Endothelial cell (in vitro differentiated cells): ENCODE results near the gene LRBA. TPM values are rescaled to one million over a fixed set of nuclear protein-coding genes. Genes with fewer than 3 reads are reported as not detected.

Experiments used
- DNase-seq: peaks from one replicate; pipeline ENCODE4 v3.0.0; 2021; ENCODE audit warnings: low spot score
- H3K27ac Mint-ChIP-seq: one replicate; pipeline ENCODE4 v1.8.0; 2021; ENCODE audit warnings: mixed read lengths, inconsistent platforms; ENCODE audit not compliant: unreplicated experiment
- H3K27me3 Mint-ChIP-seq: one replicate; pipeline ENCODE4 v1.8.0; 2021; ENCODE audit warnings: mild to moderate bottlenecking, moderate library complexity, mixed read lengths, inconsistent platforms; ENCODE audit not compliant: unreplicated experiment
- H3K36me3 Mint-ChIP-seq: one replicate; pipeline ENCODE4 v1.8.0; 2021; ENCODE audit warnings: mild to moderate bottlenecking, low read depth, mixed read lengths, inconsistent platforms; ENCODE audit not compliant: unreplicated experiment
- H3K4me1 Mint-ChIP-seq: one replicate; pipeline ENCODE4 v1.8.0; 2021; ENCODE audit warnings: mild to moderate bottlenecking, mixed read lengths, inconsistent platforms; ENCODE audit not compliant: unreplicated experiment
- H3K4me3 Mint-ChIP-seq: one replicate; pipeline ENCODE4 v1.8.0; 2021; ENCODE audit warnings: mild to moderate bottlenecking, mixed read lengths, inconsistent platforms; ENCODE audit not compliant: unreplicated experiment
- H3K9me3 Mint-ChIP-seq: one replicate; pipeline ENCODE4 v1.8.0; 2021; ENCODE audit warnings: mixed read lengths, inconsistent platforms; ENCODE audit not compliant: unreplicated experiment
- total RNA-seq: library from RNA; stranded (reverse); fragmentation: NEBNext Ultra II Directional; extraction: Animal tissue kit (Norgen Biotek cat#: 25700); gene quantifications from one replicate; pipeline ENCODE4 v1.2.1, GENCODE V29; 2021; ENCODE audit not compliant: unreplicated experiment
- TF ChIP-seq, protein P1 (sequence below): fragments of 200-600 bp; sonication (generic); IDR thresholded peaks from one replicate; pipeline ENCODE4 v1.5.0; 2021; ENCODE audit warnings: antibody characterized with exemption; ENCODE audit not compliant: unreplicated experiment

The LRBA gene
- total RNA-seq, 1 donor from 2014 or later, result 44.3 TPM

DNA sequence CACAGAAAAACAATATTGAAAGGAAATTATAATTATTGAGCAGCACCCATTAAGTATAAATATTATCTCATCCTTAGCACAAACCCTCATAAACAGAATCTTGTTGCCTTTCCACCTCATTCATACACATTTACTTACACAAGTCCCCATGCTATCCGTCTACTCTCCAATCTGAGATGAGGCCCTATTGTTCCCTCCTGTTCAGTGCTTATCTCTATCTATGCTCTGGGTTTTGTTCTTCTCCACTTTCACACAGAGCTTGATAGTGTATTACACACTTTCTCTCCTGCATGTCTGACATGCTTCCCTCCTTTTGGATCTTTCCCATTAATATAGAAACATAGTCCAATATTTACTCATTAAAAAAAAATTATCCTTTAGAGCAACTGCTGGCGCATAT, 671.3 kb downstream of the LRBA start:
- TF ChIP-seq, protein P1, sequence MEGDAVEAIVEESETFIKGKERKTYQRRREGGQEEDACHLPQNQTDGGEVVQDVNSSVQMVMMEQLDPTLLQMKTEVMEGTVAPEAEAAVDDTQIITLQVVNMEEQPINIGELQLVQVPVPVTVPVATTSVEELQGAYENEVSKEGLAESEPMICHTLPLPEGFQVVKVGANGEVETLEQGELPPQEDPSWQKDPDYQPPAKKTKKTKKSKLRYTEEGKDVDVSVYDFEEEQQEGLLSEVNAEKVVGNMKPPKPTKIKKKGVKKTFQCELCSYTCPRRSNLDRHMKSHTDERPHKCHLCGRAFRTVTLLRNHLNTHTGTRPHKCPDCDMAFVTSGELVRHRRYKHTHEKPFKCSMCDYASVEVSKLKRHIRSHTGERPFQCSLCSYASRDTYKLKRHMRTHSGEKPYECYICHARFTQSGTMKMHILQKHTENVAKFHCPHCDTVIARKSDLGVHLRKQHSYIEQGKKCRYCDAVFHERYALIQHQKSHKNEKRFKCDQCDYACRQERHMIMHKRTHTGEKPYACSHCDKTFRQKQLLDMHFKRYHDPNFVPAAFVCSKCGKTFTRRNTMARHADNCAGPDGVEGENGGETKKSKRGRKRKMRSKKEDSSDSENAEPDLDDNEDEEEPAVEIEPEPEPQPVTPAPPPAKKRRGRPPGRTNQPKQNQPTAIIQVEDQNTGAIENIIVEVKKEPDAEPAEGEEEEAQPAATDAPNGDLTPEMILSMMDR, result no peak
- H3K4me3 Mint-ChIP-seq, result no peak overlapping the region
- no peaks in the 10 kb centered on the region for H3K4me1 Mint-ChIP-seq
- no peak overlapping the region for H3K27ac Mint-ChIP-seq
- DNase-seq, result no peak
- H3K9me3 Mint-ChIP-seq, result no peaks in the 10 kb centered on the region
- no peaks in the 10 kb centered on the region for H3K36me3 Mint-ChIP-seq
- no peaks in the 10 kb centered on the region for H3K27me3 Mint-ChIP-seq

DNA sequence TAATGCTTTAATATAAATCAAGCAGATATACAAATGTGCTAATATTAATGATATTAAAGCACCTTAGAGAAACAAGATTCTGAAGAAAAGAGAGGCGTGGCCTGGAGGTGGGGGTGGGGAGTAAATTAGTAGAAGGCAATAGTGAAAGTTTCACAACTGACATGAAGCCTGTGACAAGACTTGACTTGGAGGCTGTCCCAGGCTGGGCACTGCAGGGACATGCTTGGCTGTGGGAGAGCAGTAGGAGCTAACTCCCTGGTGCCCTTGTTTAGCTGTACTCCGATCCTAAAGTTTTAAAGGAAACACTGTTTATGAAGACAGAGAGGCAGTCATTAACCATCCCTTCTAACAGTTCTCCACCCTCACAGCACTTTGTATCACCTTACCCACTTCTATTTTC, 672.1 kb downstream of the LRBA start:
- no peak for DNase-seq
- H3K36me3 Mint-ChIP-seq, result no peaks in the 10 kb centered on the region

DNA sequence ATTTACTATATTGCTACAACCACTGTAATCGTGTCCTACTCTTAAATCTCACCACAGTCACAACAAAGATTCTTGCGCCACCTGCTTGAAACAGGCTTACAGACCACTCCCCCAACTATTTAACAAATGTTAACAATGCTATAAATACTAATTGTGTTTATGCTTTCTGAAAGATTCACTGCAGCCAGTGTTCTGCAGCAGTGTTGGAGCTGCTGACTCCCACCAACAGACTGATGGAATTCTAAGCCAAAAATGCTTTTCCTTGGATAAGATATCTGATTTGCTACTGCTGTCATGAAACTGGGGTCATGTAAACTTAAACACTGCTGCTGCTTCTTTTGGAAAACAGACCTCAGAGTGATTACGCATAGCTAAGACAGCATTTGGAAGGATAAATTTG, 677.4 kb downstream of the LRBA start:
- Mint-ChIP-seq H3K36me3 (no peaks in the 10 kb centered on the region), H3K27me3 (no peaks in the 10 kb centered on the region), H3K9me3 (no peaks in the 10 kb centered on the region), H3K4me3 (no peak overlapping the region), H3K4me1 (no peaks in the 10 kb centered on the region), H3K27ac (no peak overlapping the region)
- TF ChIP-seq, protein P1, result no peak
- no peak for DNase-seq

More for the DNA sequence above, 672.1 kb downstream of the LRBA start:
- no peaks in the 10 kb centered on the region for H3K4me1 Mint-ChIP-seq
- H3K4me3 Mint-ChIP-seq, result no peak overlapping the region
- H3K9me3 Mint-ChIP-seq, result no peaks in the 10 kb centered on the region
- H3K27ac Mint-ChIP-seq, result no peak overlapping the region
- H3K27me3 Mint-ChIP-seq, result no peaks in the 10 kb centered on the region
- TF ChIP-seq, protein P1, result no peak

DNA sequence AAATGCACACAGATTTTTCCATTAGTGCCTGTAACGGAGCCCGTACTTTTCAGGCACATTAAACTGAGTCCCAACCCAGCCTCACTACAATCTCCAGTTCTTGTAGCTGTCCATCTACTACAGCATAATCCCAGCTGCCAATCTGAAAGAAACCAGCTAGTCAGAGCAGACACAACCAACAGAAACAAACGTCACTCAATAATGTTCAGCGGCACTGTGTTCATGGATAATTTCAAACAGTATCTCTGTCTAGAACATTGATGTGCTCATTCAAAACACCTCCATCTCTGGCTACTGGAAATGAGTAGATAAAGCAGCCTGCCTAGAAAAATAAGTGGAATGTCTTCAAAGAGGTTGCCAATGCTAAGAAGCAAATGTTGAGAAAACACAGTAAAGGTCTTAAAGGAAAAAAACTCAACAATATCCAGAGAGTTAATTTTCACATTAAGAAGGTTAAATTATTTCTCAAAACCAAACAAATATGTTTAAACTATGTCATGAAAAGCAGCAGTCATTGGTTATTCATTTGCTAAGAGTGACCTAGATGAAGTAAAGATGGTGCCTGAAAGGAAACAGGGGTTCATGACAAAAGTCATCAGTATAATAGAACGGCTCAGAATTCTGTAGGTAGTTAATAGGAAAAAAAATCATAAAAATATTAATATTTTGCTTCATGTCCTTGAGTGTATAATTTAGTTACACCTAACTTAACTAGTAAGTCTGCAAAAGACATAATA, 678.2 kb downstream of the LRBA start:
- Mint-ChIP-seq H3K4me3 (no peak overlapping the region), H3K9me3 (no peaks in the 10 kb centered on the region), H3K27ac (no peak overlapping the region), H3K27me3 (no peaks in the 10 kb centered on the region), H3K36me3 (no peaks in the 10 kb centered on the region), H3K4me1 (no peaks in the 10 kb centered on the region)
- TF ChIP-seq, protein P1, result no peak
- DNase-seq, result no peak

DNA sequence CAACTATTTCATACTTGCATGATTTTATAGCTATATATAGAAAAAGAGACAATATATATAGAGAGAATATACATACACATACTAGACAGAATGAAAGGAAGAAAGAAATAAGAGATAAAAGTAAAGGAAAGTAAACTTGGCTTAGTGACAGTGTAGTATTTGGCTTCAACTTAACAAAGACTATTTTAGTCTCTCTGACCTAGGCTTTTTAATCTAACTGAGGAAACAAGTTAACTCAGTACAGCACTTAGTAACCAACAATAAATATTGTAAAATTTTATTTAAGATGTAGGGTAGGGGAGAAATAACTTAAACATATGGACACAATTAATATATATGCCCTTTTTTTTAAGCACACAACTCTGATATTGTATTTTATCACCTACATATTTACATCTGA, 682.1 kb downstream of the LRBA start:
- no peaks in the 10 kb centered on the region for H3K36me3 Mint-ChIP-seq

More for the DNA sequence above, 682.1 kb downstream of the LRBA start:
- H3K4me3 Mint-ChIP-seq, result no peak overlapping the region
- H3K9me3 Mint-ChIP-seq, result no peaks in the 10 kb centered on the region
- H3K4me1 Mint-ChIP-seq, result no peaks in the 10 kb centered on the region
- DNase-seq, result no peak
- no peak overlapping the region for H3K27ac Mint-ChIP-seq
- H3K27me3 Mint-ChIP-seq, result no peaks in the 10 kb centered on the region
- TF ChIP-seq, protein P1, result no peak
